Adrenal gland (tissue), 5 donors: Measurements from ENCODE around the gene FOSL2.

Experiments used
- CTCF ChIP-seq, 6 experiments: fragments of 450-650 bp in 4 of 6; fragments of 200-600 bp in 2 of 6; sonication (generic) in 1 of 6; IDR thresholded peaks; 1 replicate in 5 of 6; 2 replicates in 1 of 6; pipeline versions ENCODE4 v1.5.1 to v1.8.0; 2016 to 2021; ENCODE audit warnings: antibody characterized with exemption in 6 of 6, mild to moderate bottlenecking in 2 of 6, moderate library complexity in 1 of 6
- POLR2A ChIP-seq, 2 donors: fragments of 450-650 bp; IDR thresholded peaks; one replicate each; pipeline ENCODE4 v1.6.1; 2017; ENCODE audit warnings: antibody characterized with exemption in 2 of 2, mild to moderate bottlenecking in 2 of 2, moderate library complexity in 1 of 2
- donor health status: DM: no; HTN: no; CAD: no.

- TF ChIP-seq POLR2A (IDR thresholded peaks at IDR 0.05), result no peak
- no peak for TF ChIP-seq CTCF (IDR thresholded peaks at IDR 0.05)
Observed at GRCh38 chr2:28415715-28416114, 23.1 kb downstream of the FOSL2 start.
